ENCODE measurements around the gene TSHZ2.

TSHZ2 gene

GRCh38 chr20:53212018-53212417 lies 239.9 kb downstream of the TSHZ2 start:
- peaks cover 15% of the 10 kb centered on the region for H3K4me1 ChIP-seq (ENCODE audit: control insufficient read depth, insufficient read depth, low read length)
- H3K9me3 ChIP-seq (ENCODE audit: control insufficient read depth, insufficient read depth, low read depth, low read length): no peaks in the 10 kb centered on the region
- no peaks in the 10 kb centered on the region for H3K36me3 ChIP-seq (ENCODE audit: control insufficient read depth, insufficient read depth, low read length)
- peaks cover 12% of the 10 kb centered on the region for H3K27me3 ChIP-seq (ENCODE audit: control insufficient read depth, insufficient read depth, low read length)
- H3K4me3 ChIP-seq (ENCODE audit: low read depth, low read length): no peak overlapping the region
- no peak overlapping the region for H3K9ac ChIP-seq (ENCODE audit: low read length)
- no peak overlapping the region for H3K27ac ChIP-seq (ENCODE audit: low read depth, low read length)

GRCh38 chr20:53214392-53214791 lies 242.2 kb downstream of the TSHZ2 start:
- Histone ChIP-seq H3K27me3 (ENCODE audit: control insufficient read depth, insufficient read depth, low read length) (peaks cover 12% of the 10 kb centered on the region), H3K9ac (ENCODE audit: low read length) (no peak overlapping the region), H3K9me3 (ENCODE audit: control insufficient read depth, insufficient read depth, low read depth, low read length) (no peaks in the 10 kb centered on the region), H3K36me3 (ENCODE audit: control insufficient read depth, insufficient read depth, low read length) (no peaks in the 10 kb centered on the region), H3K4me3 (ENCODE audit: low read depth, low read length) (no peak overlapping the region), H3K4me1 (ENCODE audit: control insufficient read depth, insufficient read depth, low read length) (peaks cover 17% of the 10 kb centered on the region; the same call in 1 of the 2 replicates), H3K27ac (ENCODE audit: low read depth, low read length) (no peak overlapping the region)

- H3K4me3 ChIP-seq (ENCODE audit: low read depth, low read length): no peak overlapping the region
- H3K9ac ChIP-seq (ENCODE audit: low read length): no peak overlapping the region
- H3K4me1 ChIP-seq (ENCODE audit: control insufficient read depth, insufficient read depth, low read length): peaks cover 17% of the 10 kb centered on the region; the same call in 1 of the 2 replicates
These were observed 243.0 kb downstream of the TSHZ2 start for GRCh38 chr20:53215166-53215565.

GRCh38 chr20:53216478-53216855 lies 244.3 kb downstream of the TSHZ2 start:
- H3K9ac ChIP-seq (ENCODE audit: low read length): no peak overlapping the region
- H3K27ac ChIP-seq (ENCODE audit: low read depth, low read length): no peak overlapping the region
- H3K4me1 ChIP-seq (ENCODE audit: control insufficient read depth, insufficient read depth, low read length): peaks cover 17% of the 10 kb centered on the region; the same call in 1 of the 2 replicates
- no peaks in the 10 kb centered on the region for H3K36me3 ChIP-seq (ENCODE audit: control insufficient read depth, insufficient read depth, low read length)
- H3K4me3 ChIP-seq (ENCODE audit: low read depth, low read length): no peak overlapping the region
- peaks cover 10% of the 10 kb centered on the region; the same call in 1 of the 2 replicates for H3K9me3 ChIP-seq (ENCODE audit: control insufficient read depth, insufficient read depth, low read depth, low read length)
- peaks cover 12% of the 10 kb centered on the region for H3K27me3 ChIP-seq (ENCODE audit: control insufficient read depth, insufficient read depth, low read length)

More at GRCh38 chr20:53215166-53215565, 243.0 kb downstream of the TSHZ2 start:
- Histone ChIP-seq H3K36me3 (ENCODE audit: control insufficient read depth, insufficient read depth, low read length) (no peaks in the 10 kb centered on the region), H3K27me3 (ENCODE audit: control insufficient read depth, insufficient read depth, low read length) (peaks cover 12% of the 10 kb centered on the region), H3K9me3 (ENCODE audit: control insufficient read depth, insufficient read depth, low read depth, low read length) (peaks cover 5% of the 10 kb centered on the region; the same call in 1 of the 2 replicates), H3K27ac (ENCODE audit: low read depth, low read length) (no peak overlapping the region)

GRCh38 chr20:53216856-53217576 lies 244.9 kb downstream of the TSHZ2 start:
- no peak overlapping the region for H3K9ac ChIP-seq (ENCODE audit: low read length)
- peak overlapping the region; percentile 42 for H3K4me3 ChIP-seq (ENCODE audit: low read depth, low read length)

GRCh38 chr20:53220482-53221307 lies 248.5 kb downstream of the TSHZ2 start:
- H3K4me1 ChIP-seq (ENCODE audit: control insufficient read depth, insufficient read depth, low read length): peaks cover 17% of the 10 kb centered on the region; the same call in 1 of the 2 replicates
- H3K9ac ChIP-seq (ENCODE audit: low read length): no peak overlapping the region
- H3K36me3 ChIP-seq (ENCODE audit: control insufficient read depth, insufficient read depth, low read length): no peaks in the 10 kb centered on the region
- peaks cover 10% of the 10 kb centered on the region; the same call in 1 of the 2 replicates for H3K9me3 ChIP-seq (ENCODE audit: control insufficient read depth, insufficient read depth, low read depth, low read length)
- peaks cover 12% of the 10 kb centered on the region for H3K27me3 ChIP-seq (ENCODE audit: control insufficient read depth, insufficient read depth, low read length)
- H3K4me3 ChIP-seq (ENCODE audit: low read depth, low read length): no peak overlapping the region
- no peak overlapping the region for H3K27ac ChIP-seq (ENCODE audit: low read depth, low read length)

More at GRCh38 chr20:53216856-53217576, 244.9 kb downstream of the TSHZ2 start:
- Histone ChIP-seq H3K36me3 (ENCODE audit: control insufficient read depth, insufficient read depth, low read length) (no peaks in the 10 kb centered on the region), H3K27ac (ENCODE audit: low read depth, low read length) (no peak overlapping the region), H3K27me3 (ENCODE audit: control insufficient read depth, insufficient read depth, low read length) (peaks cover 12% of the 10 kb centered on the region), H3K4me1 (ENCODE audit: control insufficient read depth, insufficient read depth, low read length) (peaks cover 17% of the 10 kb centered on the region; the same call in 1 of the 2 replicates), H3K9me3 (ENCODE audit: control insufficient read depth, insufficient read depth, low read depth, low read length) (peaks cover 10% of the 10 kb centered on the region; the same call in 1 of the 2 replicates)

GRCh38 chr20:53221731-53222130 lies 249.6 kb downstream of the TSHZ2 start:
- no peaks in the 10 kb centered on the region for H3K36me3 ChIP-seq (ENCODE audit: control insufficient read depth, insufficient read depth, low read length)

GRCh38 chr20:53222416-53222815 lies 250.3 kb downstream of the TSHZ2 start:
- no peaks in the 10 kb centered on the region for H3K27me3 ChIP-seq (ENCODE audit: control insufficient read depth, insufficient read depth, low read length)
- H3K9me3 ChIP-seq (ENCODE audit: control insufficient read depth, insufficient read depth, low read depth, low read length): peaks cover 10% of the 10 kb centered on the region; the same call in 1 of the 2 replicates
- H3K27ac ChIP-seq (ENCODE audit: low read depth, low read length): no peak overlapping the region
- no peaks in the 10 kb centered on the region for H3K36me3 ChIP-seq (ENCODE audit: control insufficient read depth, insufficient read depth, low read length)
- no peak overlapping the region for H3K4me3 ChIP-seq (ENCODE audit: low read depth, low read length)
- peaks cover 17% of the 10 kb centered on the region; the same call in 1 of the 2 replicates for H3K4me1 ChIP-seq (ENCODE audit: control insufficient read depth, insufficient read depth, low read length)
- no peak overlapping the region for H3K9ac ChIP-seq (ENCODE audit: low read length)

More at GRCh38 chr20:53221731-53222130, 249.6 kb downstream of the TSHZ2 start:
- Histone ChIP-seq H3K9ac (ENCODE audit: low read length) (no peak overlapping the region), H3K4me1 (ENCODE audit: control insufficient read depth, insufficient read depth, low read length) (peaks cover 16% of the 10 kb centered on the region; the same call in 1 of the 2 replicates), H3K9me3 (ENCODE audit: control insufficient read depth, insufficient read depth, low read depth, low read length) (peaks cover 10% of the 10 kb centered on the region; the same call in 1 of the 2 replicates), H3K4me3 (ENCODE audit: low read depth, low read length) (no peak overlapping the region), H3K27me3 (ENCODE audit: control insufficient read depth, insufficient read depth, low read length) (peaks cover 2% of the 10 kb centered on the region; the same call in 1 of the 2 replicates), H3K27ac (ENCODE audit: low read depth, low read length) (no peak overlapping the region)

GRCh38 chr20:53222932-53223331 lies 250.8 kb downstream of the TSHZ2 start:
- Histone ChIP-seq H3K9me3 (ENCODE audit: control insufficient read depth, insufficient read depth, low read depth, low read length) (peaks cover 10% of the 10 kb centered on the region; the same call in 1 of the 2 replicates), H3K27me3 (ENCODE audit: control insufficient read depth, insufficient read depth, low read length) (no peaks in the 10 kb centered on the region), H3K9ac (ENCODE audit: low read length) (no peak overlapping the region), H3K4me1 (ENCODE audit: control insufficient read depth, insufficient read depth, low read length) (peaks cover 12% of the 10 kb centered on the region; the same call in 1 of the 2 replicates), H3K4me3 (ENCODE audit: low read depth, low read length) (no peak overlapping the region), H3K36me3 (ENCODE audit: control insufficient read depth, insufficient read depth, low read length) (no peaks in the 10 kb centered on the region), H3K27ac (ENCODE audit: low read depth, low read length) (no peak overlapping the region)

GRCh38 chr20:53223626-53224172 lies 251.5 kb downstream of the TSHZ2 start:
- Histone ChIP-seq H3K4me1 (ENCODE audit: control insufficient read depth, insufficient read depth, low read length) (peaks cover 8% of the 10 kb centered on the region; the same call in 1 of the 2 replicates), H3K9ac (ENCODE audit: low read length) (no peak overlapping the region)

More at GRCh38 chr20:53223626-53224172, 251.5 kb downstream of the TSHZ2 start:
- Histone ChIP-seq H3K36me3 (ENCODE audit: control insufficient read depth, insufficient read depth, low read length) (no peaks in the 10 kb centered on the region), H3K9me3 (ENCODE audit: control insufficient read depth, insufficient read depth, low read depth, low read length) (peaks cover 10% of the 10 kb centered on the region; the same call in 1 of the 2 replicates), H3K27me3 (ENCODE audit: control insufficient read depth, insufficient read depth, low read length) (no peaks in the 10 kb centered on the region), H3K27ac (ENCODE audit: low read depth, low read length) (no peak overlapping the region), H3K4me3 (ENCODE audit: low read depth, low read length) (no peak overlapping the region)

Measured in HUES6 (cell line).